NCI-H2171 treated with DMSO at 0.1 percent for 48 hours (cell line): Measurements from ENCODE around the gene CENPT.
"Not testable (repeated sequence)": the region's sequence is repeated elsewhere in the genome, so short reads cannot be mapped to it uniquely, and the experiment has no call there.

Experiments
- DNase-seq: peaks from one replicate; lab custom pipeline; 2025; lab: John Stamatoyannopoulos, UW

CENPT gene

DNA sequence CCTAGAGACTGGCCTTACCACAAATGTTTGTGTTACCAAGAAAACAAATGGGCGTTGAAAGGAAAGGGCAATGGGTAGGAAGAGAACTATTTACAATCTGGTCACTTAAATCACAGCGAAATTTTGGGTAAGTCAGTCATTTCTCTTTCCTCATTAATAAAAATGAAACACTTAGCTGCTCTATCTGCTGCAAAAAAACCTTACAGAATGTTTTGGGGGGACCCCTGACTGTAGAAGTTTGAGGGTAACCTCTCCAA, 1.5 kb downstream of the CENPT start:
- no peak for DNase-seq

DNA sequence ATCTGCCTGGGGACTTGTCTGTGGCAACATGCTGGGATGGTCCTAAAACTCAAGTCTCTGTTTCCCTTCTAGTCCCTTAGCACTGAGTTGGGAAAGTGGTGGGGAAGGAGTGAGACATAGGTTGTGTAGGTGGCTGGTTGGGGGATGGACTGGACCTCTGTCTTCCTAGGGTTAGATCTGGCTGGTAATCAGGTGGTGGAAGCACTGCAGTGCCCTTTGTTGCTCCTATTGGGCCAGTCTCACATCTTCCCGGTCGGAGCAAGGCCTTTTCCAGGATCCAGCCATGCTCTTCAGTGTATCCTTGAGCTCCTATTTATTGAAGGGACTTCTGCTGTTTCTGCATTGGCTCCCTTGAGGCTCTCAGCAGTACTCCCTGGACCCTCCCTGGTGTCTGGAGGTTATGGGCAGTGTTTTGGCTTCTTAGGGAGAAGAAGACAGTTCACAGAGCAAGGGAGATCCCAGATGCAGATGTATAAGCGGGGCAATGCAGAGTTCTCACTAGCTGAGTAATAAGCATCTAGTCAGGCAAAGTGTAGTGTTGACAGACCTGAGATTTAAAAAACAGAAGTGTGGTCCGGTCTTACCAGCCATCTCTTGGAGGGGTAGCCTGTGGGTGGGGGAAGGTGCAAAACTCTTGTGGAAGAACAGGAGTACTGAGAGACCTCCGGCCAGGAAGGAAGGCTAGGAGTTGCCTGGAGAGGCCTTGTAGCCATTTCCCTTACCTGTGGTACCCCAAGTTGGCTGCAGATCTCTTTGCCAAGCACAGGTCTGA, 2.0 kb downstream of the CENPT start:
- peak; percentile 6 for DNase-seq

DNA sequence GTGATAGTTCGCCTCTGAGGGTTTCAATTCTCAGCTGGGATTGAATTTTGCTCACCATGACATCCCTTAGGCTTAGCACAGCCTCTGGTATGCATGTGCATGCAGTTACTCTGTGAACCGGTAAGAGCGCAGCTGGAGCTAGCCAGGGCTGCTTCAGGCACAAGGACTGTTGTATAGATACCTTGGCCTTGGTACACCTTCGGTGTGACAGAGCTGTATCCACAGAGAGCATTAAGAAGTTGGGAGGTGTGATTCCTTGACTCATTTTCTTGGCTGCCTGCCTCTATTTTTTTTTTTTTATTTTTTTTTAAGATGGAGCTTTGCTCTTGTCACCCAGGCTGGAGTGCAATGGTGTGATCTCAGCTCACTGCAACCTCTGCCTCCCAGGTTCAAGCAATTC, 3.0 kb downstream of the CENPT start:
- no peak for DNase-seq

DNA sequence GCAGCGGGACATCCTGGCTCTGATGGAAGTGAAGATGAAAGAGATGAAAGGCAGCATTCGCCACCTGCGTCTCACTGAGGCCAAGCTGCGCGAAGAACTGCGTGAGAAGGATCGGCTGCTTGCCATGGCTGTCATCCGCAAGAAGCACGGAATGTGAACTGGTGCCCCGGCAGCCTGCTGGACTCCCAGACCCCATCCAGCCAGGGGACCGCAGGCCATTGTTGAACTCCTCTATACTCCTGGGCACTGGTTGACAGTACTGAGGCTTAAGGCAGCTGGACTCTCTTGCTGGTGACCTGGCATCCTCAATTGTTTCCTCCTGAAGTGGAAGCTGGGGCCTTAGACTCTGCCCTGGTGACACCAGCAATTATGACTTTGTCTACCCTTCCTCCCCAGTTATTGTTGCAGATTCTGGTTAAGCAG, 4.1 kb downstream of the CENPT start:
- no peak for DNase-seq

DNA sequence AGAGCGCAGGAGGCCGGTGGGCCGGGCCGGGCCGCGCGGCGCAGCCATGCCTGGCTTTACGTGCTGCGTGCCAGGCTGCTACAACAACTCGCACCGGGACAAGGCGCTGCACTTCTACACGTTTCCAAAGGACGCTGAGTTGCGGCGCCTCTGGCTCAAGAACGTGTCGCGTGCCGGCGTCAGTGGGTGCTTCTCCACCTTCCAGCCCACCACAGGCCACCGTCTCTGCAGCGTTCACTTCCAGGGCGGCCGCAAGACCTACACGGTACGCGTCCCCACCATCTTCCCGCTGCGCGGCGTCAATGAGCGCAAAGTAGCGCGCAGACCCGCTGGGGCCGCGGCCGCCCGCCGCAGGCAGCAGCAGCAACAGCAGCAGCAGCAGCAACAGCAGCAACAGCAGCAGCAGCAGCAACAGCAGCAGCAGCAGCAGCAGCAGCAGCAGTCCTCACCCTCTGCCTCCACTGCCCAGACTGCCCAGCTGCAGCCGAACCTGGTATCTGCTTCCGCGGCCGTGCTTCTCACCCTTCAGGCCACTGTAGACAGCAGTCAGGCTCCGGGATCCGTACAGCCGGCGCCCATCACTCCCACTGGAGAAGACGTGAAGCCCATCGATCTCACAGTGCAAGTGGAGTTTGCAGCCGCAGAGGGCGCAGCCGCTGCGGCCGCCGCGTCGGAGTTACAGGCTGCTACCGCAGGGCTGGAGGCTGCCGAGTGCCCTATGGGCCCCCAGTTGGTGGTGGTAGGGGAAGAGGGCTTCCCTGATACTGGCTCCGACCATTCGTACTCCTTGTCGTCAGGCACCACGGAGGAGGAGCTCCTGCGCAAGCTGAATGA, 4.8 kb downstream of the CENPT start:
- DNase-seq: peak; percentile 58

DNA sequence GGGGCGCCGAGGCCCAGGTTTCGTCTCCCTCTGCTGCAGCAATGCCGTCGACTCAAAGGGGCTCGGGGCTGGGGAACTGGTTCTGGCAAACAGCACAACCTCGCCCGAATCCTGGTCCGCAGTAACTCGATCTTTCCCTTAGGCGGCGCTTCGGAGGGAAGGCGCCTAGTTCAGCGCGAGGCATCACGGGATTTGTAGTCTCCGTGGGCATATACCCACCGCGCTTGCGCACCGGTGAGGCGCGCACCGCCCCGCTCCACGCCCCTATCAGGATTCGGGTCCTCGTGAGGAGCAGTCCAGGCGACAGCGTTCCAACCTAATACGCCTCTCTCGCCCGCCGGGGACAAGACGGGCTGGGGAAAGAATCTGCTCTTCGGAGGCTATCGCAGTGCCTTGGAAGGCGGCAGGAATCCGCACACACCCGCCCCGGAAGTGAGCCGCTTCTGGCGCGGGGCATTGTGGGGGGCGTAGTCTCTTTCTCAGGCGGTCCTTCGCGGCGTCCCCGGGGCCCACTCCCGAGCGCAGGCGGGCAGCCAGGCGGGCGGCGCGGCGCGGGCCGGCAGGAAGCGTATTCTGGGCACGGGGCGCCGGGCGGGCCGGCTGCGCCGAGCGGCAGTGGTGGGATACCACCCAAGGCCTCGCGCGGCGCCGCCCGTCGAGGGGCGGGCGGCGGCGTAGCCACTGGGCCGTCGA, 5.5 kb downstream of the CENPT start, which contains the start of gene THAP11:
Gene THAP11 (plus strand): TSS at position 505 of the 693 bp plus-strand sequence. CDS start 235 bp downstream, outside the sequence.
- peak; percentile 98 for DNase-seq

DNA sequence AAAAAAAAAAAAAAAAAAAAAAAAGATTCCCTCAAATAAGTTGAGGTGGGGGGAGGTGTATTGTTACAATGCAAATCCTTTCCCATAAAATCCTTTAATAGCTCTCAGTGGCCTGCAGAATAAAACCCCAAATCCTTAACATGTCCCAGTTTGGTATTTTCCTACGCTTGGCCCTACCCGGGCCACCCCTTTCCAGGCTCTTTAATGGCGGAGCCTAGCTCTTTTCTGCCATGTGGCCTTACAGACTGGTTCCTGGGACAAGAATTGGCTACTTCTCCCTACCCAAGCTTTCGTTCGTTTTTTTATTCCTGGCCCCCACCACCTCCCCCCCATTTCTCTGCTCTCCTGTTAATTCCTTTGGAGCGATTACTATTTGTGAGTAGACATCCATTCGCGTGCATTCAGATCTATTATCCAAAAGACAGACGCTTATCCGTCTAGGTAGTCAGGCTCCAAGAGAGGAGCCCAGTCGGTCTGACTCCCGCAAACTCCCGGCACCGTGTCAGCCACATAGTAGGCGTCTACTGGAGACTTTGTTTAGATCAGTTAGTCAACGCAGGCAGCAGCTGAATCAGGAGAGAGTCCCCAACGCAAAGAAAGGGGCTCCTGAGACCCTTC, 6.2 kb downstream of the CENPT start:
- no peak for DNase-seq

DNA sequence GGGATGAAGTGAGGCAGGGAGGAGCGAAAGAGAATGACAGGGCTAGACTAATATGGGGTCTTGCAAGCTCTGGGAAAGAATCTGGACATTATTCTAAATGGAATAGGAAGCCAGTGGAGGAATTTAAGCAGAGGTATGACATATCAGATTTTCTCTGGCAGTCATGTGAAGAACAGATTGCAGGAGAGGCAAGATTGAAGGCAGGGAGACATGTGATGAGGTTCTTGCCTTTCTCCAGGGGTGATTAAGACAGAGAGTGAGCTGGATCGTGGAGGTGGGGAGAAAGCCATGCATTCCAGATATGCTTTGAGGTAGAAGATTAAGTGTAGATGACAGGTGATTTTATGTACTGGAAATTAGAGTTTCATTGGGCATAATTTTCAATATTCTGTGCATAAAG, 9.7 kb downstream of the CENPT start:
- no peak for DNase-seq

DNA sequence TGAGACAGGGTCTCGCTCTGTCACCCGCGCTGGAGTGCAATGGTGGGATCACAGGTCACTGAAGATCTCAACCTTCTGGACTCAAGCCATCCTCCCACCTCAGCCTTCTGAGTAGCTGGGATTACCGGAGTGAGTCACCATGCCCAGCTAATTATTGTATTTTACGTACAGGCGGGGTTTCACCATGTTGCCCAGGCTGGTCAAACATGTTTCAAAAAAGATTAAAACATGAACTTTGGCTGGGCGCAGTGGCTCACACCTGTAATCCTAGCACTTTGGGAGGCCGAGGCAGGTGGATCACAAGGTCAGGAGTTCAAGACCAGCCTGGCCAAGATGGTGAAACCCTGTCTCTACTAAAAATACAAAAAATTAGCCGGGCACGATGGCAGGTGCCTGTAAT, 10.3 kb downstream of the CENPT start:
- DNase-seq: not testable (repeated sequence)

DNA sequence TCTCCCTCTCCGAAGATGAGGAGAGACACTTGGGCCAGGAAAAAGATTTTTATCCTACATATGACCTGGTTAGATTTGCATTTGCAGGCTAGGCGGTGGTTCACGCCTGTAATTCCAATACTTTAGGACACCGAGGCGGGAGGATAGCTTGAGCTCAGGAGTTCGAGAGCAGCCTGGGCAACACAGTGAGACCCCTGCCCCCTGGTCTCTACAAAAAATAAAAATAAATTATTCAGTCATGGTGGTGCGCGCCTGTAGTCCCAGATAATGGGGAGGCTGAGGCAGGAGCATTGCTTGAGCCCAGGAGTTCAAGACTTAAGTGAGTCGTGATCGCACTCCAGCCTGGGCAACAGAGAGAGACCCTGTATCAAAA, 13.3 kb downstream of the CENPT start:
- DNase-seq: no peak

DNA sequence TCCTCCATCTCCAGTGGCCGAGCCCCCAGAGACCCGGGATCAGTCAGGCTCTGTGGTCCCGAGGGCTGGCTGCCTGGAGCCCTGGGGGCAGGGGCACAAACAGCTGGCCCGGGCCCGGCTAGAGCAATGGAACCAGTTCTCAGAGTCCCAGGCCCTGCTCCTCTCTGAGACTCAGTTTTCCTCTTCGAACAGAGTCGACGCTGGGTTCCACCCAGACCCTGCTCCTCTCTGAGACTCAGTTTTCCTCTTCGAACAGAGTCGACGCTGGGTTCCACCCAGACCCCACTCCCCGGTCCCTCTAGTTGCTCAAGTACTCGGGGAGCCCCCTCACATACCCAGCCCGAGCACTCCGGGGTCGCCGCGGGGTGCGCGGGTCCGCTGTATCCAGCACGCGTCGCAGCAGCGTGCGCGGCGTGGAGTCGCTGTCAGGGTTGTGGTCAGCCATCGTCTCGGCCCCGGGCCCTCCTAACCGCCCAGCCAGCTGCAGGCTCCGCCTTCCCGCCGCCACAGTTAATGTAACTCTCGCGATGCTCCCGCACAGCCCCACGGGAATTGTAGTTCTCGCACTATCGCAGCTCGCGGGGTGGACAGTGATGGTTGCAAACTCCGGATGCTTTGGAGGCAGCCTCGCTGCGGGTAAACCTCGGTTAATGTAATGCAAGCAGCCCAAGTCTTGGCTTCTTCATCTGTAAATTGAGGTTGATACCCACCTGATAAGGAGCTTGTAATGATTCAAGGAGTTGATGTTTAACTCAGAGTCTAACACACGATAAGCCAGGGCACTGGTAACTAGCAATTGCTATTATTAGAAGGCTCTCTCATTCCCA, 13.9 kb downstream of the CENPT start:
- peak; percentile 88 for DNase-seq

DNA sequence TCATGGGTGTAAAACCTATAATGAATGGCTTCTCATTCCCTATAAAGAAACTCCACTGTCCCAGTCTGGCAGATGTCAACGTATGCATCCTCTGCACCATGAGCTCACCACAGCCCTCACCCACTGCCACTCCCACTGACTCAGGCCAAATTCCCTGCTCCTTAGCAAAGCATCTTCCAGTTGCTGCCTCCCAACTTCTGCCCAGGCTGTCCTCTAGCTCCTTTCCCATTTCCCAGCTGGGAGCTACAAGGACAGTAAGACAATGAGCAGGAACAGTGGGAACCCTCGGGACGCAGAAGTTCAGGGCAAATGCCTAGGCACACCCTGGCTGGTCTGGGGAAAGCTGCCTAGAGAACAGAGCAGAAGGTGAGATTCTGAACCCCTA, 14.5 kb downstream of the CENPT start:
- no peak for DNase-seq

DNA sequence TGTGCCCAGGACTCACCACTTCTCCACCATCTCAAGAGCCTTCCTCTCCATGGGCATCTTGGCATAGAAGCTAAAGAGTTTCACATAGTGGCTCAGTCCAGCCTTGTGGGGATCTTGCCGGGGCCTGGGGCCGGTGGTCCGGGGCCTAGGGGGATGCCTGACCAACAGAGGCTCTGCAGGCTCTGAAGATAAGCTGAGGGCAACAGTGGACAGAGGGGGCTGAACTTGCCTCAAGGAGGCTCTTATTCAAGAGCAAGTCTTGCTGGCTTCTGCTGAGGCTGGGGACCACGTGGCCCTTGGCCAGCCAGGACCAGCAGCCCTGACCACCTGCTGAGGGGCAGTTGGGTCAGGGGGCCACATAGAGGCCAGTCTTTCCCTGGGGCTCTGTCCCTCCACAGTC, 18.8 kb downstream of the CENPT start:
- no peak for DNase-seq

DNA sequence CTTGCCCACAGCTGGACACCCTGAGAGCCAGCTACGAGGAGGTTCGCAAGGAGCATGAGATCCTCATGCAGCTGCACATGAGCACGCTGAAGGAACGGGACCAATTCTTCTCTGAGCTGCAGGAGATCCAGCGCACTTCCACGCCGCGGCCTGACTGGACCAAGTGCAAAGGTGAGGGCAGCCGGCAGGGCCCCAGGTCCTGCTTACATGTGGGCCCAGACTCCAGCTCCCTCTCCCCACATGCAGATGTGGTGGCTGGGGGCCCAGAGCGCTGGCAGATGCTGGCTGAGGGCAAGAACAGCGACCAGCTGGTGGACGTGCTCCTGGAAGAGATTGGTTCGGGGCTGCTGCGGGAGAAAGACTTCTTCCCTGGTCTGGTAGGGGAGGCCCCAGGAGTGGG, 21.6 kb downstream of the CENPT start:
- DNase-seq: no peak

DNA sequence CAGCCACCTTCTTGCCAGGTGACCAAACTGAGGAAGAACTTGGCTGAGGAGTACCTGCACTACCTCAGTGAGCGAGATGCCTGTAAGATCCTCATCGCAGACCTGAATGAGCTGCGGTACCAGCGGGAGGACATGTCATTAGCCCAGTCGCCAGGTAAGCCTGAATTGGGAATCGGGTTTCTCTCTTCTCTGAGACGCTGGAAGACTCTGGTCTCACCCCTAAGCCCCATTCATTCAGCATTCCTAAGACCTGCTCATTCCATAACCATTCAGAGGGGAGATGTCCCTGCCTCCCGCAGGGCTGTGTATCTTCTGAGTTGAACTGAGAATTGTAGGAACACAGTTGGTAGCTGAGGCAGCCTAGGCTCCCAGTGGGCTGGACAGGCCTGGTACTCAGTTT, 22.4 kb downstream of the CENPT start:
- DNase-seq: no peak

DNA sequence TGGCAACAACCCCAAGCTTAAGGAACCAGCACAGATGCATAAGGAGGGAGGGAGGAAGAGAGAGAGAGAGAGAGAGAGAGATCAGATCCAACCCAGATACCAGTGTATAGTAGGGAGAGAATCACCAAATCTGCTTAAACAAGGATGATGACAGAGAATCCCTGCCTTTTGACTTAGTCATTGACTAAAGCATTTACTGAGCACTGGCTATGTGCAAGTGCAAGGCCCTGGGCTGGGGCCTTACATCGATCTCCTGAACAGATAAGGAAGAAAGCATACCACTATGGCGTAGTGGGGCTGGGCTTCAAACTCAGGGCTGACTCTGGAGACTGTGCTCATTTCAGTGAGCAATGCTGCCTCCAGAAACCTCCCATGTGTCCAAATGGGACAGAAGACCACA, 25.0 kb downstream of the CENPT start:
- DNase-seq: no peak

DNA sequence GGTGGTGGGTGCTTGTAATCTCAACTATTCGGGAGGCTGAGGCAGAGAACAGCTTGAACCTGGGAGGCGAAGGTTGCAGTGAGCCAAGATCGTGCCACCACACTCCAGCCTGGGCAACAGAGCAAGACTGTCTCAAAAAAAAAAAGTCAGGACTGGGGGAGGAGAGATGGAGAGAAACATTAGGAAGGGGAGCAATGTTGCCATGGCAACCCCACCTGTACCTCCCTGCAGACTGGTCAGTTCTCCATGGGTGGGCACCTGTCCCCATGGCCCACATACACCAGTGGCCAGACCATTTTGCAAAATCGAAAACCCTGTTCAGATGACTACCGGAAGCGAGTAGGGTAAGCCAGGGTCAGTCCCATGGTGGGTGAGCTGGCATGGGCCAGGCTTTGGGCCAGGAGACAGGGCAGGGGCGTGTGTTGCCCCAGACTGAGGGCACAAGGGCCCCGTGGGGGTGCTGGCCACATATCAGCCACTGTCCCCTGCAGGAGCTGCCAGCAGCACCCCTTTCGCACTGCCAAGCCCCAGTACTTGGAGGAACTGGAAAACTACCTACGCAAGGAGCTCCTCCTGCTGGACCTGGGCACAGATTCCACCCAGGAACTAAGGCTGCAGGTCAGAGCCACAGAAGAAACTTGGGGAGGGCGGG, 26.8 kb downstream of the CENPT start:
- DNase-seq: no peak

DNA sequence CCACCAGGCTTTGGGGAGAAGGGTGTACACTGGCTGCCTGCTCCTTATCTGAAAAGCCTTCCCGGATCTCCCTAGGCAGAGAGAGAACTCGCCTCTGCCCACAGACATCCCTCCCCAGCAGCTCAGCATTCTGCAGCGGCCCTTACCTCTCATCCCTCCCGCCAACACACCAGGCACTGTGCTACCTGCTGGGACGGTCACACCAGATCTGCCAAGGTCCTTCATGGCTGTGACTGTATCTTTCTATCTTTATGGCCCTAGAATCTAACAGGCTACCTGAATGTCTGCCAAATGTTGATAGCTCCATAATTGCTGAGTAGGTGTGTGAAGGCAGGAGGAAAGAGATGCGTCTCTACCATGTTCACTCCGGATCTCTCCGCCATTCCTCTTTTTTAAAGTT, 32.9 kb downstream of the CENPT start:
- DNase-seq: no peak

DNA sequence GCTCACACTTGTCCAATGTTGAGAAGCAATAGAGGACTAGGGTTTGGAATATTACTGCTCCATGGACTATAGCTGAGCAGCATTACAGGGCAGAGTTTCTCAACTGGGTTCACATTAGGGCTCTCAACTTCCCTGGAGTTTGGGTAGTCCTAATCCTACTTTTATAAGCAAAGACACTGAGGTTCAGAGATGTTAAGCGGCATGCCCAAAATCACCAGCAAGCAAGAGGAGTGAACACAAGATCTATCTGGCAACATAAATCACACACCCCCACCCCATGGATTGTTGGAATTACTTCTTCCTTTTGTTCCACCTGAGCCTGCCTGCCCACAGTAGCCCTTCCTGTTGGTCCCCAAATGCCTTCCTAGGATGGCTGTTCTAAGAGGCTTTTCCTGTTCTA, 35.6 kb downstream of the CENPT start:
- DNase-seq: no peak

DNA sequence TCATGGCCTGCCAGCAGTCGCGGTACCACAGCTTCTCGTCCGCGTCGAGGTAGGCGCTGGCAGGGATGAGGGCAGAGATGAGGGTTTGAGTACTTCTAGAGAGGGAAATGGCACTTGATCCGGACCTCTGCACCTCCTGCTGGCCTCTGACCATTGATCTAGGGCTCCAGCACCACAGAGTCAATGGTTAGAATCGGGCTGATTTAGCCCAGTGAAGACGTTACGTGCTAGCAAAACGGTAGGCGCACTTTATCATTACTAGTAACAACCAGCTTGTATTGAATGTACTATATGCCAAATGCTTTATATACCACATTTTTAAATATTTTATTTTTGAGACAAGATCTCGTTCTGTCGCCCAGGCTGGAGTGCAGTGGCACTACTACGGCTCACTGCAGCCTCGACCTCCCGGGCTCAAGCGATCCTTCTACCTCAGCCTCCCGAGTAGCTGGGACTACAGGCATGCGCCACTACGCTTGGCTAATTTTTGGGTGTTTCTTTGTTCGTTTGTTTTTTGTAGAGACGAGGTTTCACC, 40.3 kb downstream of the CENPT start:
- DNase-seq: no peak
